A204.1 (cell line): ENCODE results near the gene FSTL5.

Experiments
- FAIRE-seq: peaks from 2 replicates; lab custom pipeline; 2012; peaks lifted over from hg19 to GRCh38; lab: Jason Lieb, UNC

Gene FSTL5

GRCh38 chr4:161444626-161445025, 719.2 kb downstream of the FSTL5 start:
- no peak for FAIRE-seq

- no peak for FAIRE-seq
Measured at GRCh38 chr4:161442921-161443320, 720.9 kb downstream of the FSTL5 start.

DNA sequence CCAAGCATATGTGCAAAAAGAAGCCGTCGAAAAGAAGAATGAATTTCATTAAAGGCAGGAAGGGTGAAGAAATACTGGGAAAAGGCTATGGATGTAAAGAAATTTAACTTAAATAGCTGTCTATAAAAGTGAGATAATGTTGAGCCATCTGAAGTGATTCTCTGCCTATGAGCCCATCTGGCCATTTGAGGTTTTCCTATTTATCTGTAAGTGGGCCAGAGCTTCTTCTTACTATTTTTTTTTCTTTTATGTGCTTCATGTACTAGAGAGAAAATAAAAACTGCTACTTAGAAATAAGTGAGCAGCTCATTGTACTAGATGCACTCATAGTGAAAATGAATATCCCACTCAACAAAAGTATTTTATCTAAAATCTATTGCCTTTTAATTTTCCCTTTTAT, 725.7 kb downstream of the FSTL5 start:
- FAIRE-seq: no peak

GRCh38 chr4:161428180-161428965, 735.4 kb downstream of the FSTL5 start:
- no peak for FAIRE-seq

- no peak for FAIRE-seq
Measured at GRCh38 chr4:161419822-161420221, 744.0 kb downstream of the FSTL5 start.

DNA sequence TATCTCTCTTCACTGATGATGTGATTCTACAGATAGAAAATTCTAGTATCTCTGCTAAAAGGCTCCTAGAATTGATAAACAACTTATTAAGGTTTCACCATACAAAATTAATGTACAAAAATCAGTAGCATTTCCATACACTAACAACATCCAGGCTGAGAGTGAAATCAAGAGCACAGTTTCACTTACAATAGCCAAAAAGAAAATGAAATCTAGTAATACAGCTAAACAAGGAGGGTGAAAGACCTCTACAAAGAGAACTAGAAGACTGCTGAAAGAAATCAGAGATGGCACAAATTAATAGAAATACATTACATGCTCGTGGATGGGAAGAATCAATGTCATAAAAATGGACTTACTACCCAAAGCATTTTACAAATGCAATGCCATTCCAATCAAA, 751.9 kb downstream of the FSTL5 start:
- FAIRE-seq: no peak

DNA sequence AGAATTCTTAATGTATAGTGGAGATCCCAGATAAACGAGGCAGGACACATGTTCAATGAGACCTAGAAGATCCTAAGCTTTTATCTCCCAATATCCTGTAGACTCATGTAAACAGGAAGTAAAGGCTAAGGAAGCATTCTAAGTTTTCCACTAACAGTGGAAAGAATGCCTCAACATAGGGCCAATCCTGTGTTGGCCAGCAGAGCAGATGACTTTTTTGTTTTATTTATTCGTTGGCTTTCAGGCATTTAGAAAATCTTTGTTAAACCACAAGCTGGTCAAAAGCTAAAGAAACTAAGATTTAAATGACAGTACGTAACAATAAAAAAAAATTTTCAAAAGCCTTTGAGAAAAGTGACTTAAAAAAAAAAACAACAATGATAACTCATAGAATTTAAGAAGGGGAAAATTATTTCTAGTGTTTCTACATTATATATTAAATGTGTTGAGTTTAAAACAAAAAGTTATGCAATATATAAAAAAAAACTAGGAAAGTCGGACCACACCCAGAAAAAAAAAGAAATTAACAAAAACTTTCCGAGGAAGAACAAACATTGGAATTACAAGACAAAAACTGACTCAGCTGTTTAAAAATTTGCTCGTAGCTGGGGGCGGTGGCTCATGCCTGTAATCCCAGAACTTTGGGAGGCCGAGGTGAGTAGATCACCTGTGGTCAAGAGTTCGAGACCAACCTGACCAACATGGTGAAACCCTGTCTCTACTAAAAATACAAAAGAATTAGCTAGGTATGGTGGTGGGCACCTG, 759.3 kb downstream of the FSTL5 start:
- peak; percentile 40 for FAIRE-seq

DNA sequence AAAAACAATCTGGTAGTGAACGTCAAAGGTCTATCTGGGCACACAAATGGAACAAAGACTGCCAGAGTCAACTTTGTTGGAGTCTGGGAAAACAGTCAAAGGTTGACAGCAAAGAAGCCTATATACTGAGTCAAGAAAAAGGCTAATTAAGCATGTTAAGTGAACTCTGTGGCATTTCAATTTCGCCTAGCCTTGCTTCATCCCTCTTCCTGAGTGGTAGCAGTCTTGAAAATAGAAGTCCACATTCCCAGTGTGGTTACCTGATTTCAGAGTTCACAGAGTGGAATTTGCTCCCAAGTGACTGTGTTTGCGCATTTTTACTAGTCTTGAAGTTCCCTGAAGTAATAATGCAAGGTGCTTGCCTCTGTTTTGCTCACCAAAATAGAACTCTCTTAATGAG, 760.0 kb downstream of the FSTL5 start:
- FAIRE-seq: no peak

GRCh38 chr4:161393602-161394001, 770.2 kb downstream of the FSTL5 start:
- FAIRE-seq: no peak

- no peak for FAIRE-seq
Measured at GRCh38 chr4:161382655-161383054, 781.1 kb downstream of the FSTL5 start.

DNA sequence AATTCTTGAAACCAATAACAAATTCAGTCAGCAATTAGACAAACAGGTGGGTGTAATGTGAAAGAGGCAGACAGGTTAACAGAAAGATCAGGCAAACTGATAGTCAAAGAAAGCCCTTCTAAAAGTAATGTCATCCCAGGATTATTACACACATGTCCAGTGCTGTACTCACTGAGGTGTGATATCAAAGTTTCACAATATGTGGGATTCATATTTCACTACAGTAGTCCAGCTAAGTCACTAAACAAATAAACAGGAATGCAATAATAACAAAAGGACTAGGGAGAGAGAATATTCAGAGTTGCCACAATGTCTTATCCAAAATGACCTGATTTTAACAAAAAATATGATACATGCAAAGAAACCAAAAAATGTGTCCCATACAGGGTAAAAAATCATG, 787.5 kb downstream of the FSTL5 start:
- FAIRE-seq: no peak

DNA sequence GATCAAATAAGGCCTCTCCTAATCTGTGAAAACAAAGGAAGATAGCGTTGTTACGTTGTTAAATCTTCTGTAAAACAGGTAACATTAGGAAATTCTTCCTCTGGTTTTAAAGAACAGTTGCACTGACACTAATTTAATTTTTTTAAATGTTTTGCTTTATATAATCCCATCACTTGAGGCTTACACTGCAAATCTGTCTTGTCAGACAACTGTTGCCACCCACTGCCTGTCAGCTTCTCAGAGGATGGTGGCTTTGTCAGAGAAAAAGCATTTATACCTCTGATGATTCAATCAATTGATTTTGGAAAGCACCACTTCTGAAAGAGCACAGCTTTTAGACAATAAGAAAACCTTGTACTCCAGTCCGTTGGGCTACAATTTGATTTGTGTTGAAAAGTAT, 799.1 kb downstream of the FSTL5 start:
- no peak for FAIRE-seq

- FAIRE-seq: no peak
Measured at GRCh38 chr4:161360982-161361381, 802.8 kb downstream of the FSTL5 start.

DNA sequence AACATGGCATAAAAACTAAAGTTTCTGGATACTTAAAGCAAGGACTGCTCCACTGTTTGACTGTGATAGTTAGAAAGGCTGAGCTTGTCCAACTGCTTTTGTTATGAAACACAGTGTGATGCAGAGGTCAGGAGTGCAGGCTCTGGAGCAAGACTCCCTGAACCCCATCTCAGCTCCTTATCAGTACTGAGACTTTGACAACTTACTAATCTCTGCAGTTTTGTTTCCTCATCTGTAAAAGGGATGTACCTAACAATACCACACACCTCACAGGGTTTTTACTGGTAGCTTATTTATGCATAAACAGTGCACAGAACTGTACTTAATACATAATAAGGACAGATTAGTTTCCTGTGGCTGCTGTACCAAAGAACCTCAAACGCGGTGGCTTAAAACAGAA, 804.3 kb downstream of the FSTL5 start:
- FAIRE-seq: no peak

- FAIRE-seq: no peak
Measured at GRCh38 chr4:161356351-161356750, 807.4 kb downstream of the FSTL5 start.

GRCh38 chr4:161350946-161351345, 812.9 kb downstream of the FSTL5 start:
- no peak for FAIRE-seq

- FAIRE-seq: no peak
Measured at GRCh38 chr4:161345741-161346140, 818.1 kb downstream of the FSTL5 start.

- FAIRE-seq: no peak
Measured at GRCh38 chr4:161343569-161343950, 820.2 kb downstream of the FSTL5 start.

DNA sequence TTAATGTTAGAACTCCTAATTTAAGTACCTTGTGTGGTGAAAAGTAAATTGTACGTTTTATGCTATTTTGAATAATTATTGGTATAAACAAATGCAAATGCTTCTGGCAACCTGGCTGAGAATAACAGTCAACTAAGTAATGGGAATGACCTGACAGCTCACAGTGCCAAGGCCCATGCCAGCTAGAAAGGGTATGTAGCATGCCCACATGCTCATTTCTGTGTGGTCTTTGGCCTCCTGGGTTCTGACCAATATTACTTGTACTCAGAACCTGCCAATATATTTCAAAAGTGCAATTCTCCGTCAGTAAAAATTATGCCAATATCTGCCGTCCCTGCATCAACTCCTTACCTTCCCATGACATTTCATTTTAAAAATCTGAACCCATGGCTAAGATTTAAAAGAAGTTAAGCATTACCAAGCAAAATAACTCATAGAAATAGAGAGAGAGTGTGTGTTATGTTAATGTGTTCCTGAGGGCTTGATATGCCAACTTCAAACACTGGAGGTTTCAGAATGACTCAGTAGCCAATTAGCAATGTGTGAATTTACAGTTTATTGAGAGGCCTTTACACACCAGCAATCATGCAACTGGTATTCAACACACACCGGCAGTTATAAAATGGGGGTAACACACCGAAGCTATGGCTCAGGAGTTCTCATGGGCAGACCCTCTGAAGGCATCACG, 820.8 kb downstream of the FSTL5 start:
- FAIRE-seq: no peak

GRCh38 chr4:161336621-161337020, 827.2 kb downstream of the FSTL5 start:
- FAIRE-seq: no peak

GRCh38 chr4:161336016-161336530, 827.7 kb downstream of the FSTL5 start:
- FAIRE-seq: no peak
